Testis (tissue), 3 donors: Measurements from ENCODE around the gene KRTAP5-1. TPM values are rescaled to one million over a fixed set of nuclear protein-coding genes. Genes with fewer than 3 reads are reported as not detected.
"Not testable (repeated sequence)": the region's sequence is repeated elsewhere in the genome, so short reads cannot be mapped to it uniquely, and the experiment has no call there.

ENCODE experiments used
- DNase-seq: peaks from one replicate; pipeline ENCODE4 v3.0.0-alpha.2; 2019
- H3K27ac ChIP-seq, 2 donors: fragments of 200-600 bp; sonication (generic); one replicate each; pipeline ENCODE4 v1.5.1; 2019
- H3K27me3 ChIP-seq: fragments of 200-600 bp; sonication (generic); one replicate; pipeline ENCODE4 v1.5.1; 2019
- H3K36me3 ChIP-seq: fragments of 200-600 bp; sonication (generic); one replicate; pipeline ENCODE4 v1.5.1; 2017; ENCODE audit warnings: low read depth; ENCODE audit errors: missing control alignments
- H3K4me1 ChIP-seq: fragments of 200-600 bp; sonication (generic); one replicate; pipeline ENCODE4 v1.5.1; 2019
- H3K4me3 ChIP-seq, 2 donors: fragments of 200-600 bp; sonication (generic); one replicate each; pipeline ENCODE4 v1.5.1; 2017 to 2019
- H3K9me3 ChIP-seq: fragments of 200-600 bp; sonication (generic); one replicate; pipeline ENCODE4 v1.5.1; 2017
- POLR2A ChIP-seq: fragments of 450-650 bp; IDR thresholded peaks from one replicate; pipeline ENCODE4 v1.6.1; 2017; ENCODE audit warnings: antibody characterized with exemption, mild to moderate bottlenecking, moderate library complexity
- WGBS, 2 donors: methylation state at CpG; one replicate each; pipeline ENCODE4 v1.1.5; 2018; 5-methylcytosine and 5-hydroxymethylcytosine counted together
- intact Hi-C: fragments of 100-400 bp; cut with DNase I; formaldehyde crosslinking; loops from one replicate; pipeline ENCODE4 v1.15.1; 2023; ENCODE audit warnings: low total_unique reads
- polyA plus RNA-seq: library from polyadenylated mRNA; stranded (reverse); fragments of 350-450 nt; fragmentation: Illumina TruSeq; extraction: RNeasy Lipid Tissue Mini Kit (QIAGEN cat#74804); gene quantifications from one replicate; pipeline ENCODE4 v1.2.3, GENCODE V29; 2014; ENCODE audit warnings: low read depth, low replicate concordance; ENCODE audit not compliant: insufficient read depth
- total RNA-seq, 2 donors: library from RNA; depleted of rRNA; stranded (reverse); fragments of >200 nt; gene quantifications; one replicate each; pipeline ENCODE4 v1.2.3, GENCODE V29; 2016
- TF ChIP-seq, protein P1 (sequence below), 3 experiments: fragments of 450-650 bp in 2 of 3; fragments of 200-600 bp in 1 of 3; sonication (generic) in 1 of 3; IDR thresholded peaks; one replicate each; pipeline ENCODE4 v1.5.1; 2016 to 2019; ENCODE audit warnings: antibody characterized with exemption in 3 of 3, mild to moderate bottlenecking in 2 of 3, moderate library complexity in 1 of 3

The KRTAP5-1 gene
- total and polyA plus RNA-seq, 3 donors from 2014 or later = not detected

DNA sequence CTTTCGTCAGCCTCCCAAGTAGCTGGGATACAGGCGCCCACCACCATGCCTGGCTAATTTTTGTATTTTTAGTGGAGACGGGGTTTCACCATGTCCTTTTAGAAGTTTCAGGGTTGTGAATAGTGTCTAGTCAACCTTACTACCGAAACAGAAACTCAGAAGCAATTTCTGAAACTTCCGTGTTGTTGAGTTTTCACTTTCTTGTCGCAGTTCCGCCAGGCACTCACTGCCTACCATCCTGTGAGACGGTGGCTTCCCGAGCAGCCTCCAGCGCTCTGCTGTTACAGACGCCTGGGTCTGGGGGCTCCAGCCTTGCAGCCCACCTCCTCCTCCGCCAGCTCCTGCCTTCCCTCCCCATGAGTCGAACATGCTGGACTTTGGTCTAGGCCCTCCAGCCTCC is 20.8 kb upstream of the KRTAP5-1 start:
- H3K4me1 ChIP-seq, intact Hi-C loops, H3K9me3 ChIP-seq, H3K4me3 ChIP-seq, H3K36me3 ChIP-seq, H3K27ac ChIP-seq, H3K27me3 ChIP-seq, DNase-seq: not testable (repeated sequence)
- 84 to 89% methylated on average over 11 to 13 of the region's 13 CpGs for WGBS, 2 donors

DNA sequence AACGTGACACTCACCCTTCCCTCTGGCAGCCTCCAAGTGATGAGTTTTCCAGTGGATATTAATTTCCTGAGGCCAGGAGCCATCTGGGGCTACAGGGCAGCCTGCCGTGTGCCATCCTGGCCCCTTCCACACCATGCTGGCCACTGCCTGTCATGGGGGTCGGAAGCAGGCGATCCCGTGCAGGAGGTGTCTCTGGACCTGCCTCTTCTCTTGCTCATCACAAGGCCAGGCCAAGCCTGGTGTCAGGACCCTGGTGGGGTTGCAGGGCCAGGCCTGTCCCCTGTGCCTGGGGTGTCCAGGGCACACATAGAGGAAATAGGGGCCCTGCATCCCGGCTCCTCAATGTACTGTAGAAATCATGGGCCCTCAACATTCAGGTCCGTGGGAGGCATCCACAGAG is 19.6 kb upstream of the KRTAP5-1 start:
- Histone ChIP-seq H3K9me3 (no peaks in the 10 kb centered on the region), H3K27ac (no peak overlapping the region), H3K36me3 (no peaks in the 10 kb centered on the region), H3K27me3 (no peaks in the 10 kb centered on the region), H3K4me3 (no peak overlapping the region), H3K4me1 (no peaks in the 10 kb centered on the region)
- TF ChIP-seq, protein P1, sequence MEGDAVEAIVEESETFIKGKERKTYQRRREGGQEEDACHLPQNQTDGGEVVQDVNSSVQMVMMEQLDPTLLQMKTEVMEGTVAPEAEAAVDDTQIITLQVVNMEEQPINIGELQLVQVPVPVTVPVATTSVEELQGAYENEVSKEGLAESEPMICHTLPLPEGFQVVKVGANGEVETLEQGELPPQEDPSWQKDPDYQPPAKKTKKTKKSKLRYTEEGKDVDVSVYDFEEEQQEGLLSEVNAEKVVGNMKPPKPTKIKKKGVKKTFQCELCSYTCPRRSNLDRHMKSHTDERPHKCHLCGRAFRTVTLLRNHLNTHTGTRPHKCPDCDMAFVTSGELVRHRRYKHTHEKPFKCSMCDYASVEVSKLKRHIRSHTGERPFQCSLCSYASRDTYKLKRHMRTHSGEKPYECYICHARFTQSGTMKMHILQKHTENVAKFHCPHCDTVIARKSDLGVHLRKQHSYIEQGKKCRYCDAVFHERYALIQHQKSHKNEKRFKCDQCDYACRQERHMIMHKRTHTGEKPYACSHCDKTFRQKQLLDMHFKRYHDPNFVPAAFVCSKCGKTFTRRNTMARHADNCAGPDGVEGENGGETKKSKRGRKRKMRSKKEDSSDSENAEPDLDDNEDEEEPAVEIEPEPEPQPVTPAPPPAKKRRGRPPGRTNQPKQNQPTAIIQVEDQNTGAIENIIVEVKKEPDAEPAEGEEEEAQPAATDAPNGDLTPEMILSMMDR (IDR thresholded peaks at IDR 0.05) = no peak
- no peak for TF ChIP-seq POLR2A
- 83 to 100% methylated on average over 1 to 7 of the region's 7 CpGs for WGBS, 2 donors
- DNase-seq = no peak
- intact Hi-C loops = no loop called here

- intact Hi-C loops = no loop called here
- no peaks in the 10 kb centered on the region for H3K9me3 ChIP-seq
Observed at GRCh38 chr11:1604181-1604580, 19.1 kb upstream of the KRTAP5-1 start.

DNA sequence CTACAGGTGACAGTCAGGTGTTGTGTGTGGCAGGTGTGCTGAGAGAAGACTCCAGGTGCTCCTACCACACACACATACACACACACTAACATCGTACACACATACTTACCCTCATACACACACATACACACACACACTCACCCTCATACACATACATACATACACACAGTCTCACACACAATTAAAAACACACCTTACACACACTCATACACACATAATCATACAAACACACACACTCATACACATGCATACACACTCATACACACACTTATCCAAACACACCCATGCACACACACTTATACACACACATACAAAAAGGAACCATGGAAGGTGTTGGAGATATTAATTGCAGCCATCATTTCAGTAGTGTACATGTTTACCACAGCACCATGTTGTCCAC is 18.5 kb upstream of the KRTAP5-1 start:
- intact Hi-C loops = no loop called here
- Histone ChIP-seq H3K36me3 (no peaks in the 10 kb centered on the region), H3K4me1 (no peaks in the 10 kb centered on the region), H3K27ac (no peak overlapping the region), H3K27me3 (no peaks in the 10 kb centered on the region), H3K9me3 (no peaks in the 10 kb centered on the region), H3K4me3 (no peak overlapping the region)
- TF ChIP-seq, protein P1 (IDR thresholded peaks at IDR 0.05) = no peak
- TF ChIP-seq POLR2A = no peak
- DNase-seq = no peak
- WGBS, 2 donors = 89 to 90% methylated on average over 1 of the region's 1 CpG

More at GRCh38 chr11:1604181-1604580, 19.1 kb upstream of the KRTAP5-1 start:
- 79 to 87% methylated on average over 2 to 11 of the region's 11 CpGs for WGBS, 2 donors
- Histone ChIP-seq H3K27ac (no peak overlapping the region), H3K36me3 (no peaks in the 10 kb centered on the region), H3K4me3 (no peak overlapping the region), H3K27me3 (no peaks in the 10 kb centered on the region), H3K4me1 (no peaks in the 10 kb centered on the region)
- TF ChIP-seq, protein P1 (IDR thresholded peaks at IDR 0.05) = no peak
- no peak for TF ChIP-seq POLR2A
- no peak for DNase-seq

- H3K27ac ChIP-seq, H3K4me3 ChIP-seq, H3K27me3 ChIP-seq, H3K36me3 ChIP-seq, intact Hi-C loops, H3K4me1 ChIP-seq, H3K9me3 ChIP-seq, DNase-seq: not testable (repeated sequence)
- WGBS, 2 donors = 58 to 60% methylated on average over 3 of the region's 3 CpGs
Observed at GRCh38 chr11:1601663-1602062, 16.6 kb upstream of the KRTAP5-1 start.

GRCh38 chr11:1600626-1601025 is 15.5 kb upstream of the KRTAP5-1 start:
- Histone ChIP-seq H3K9me3 (no peaks in the 10 kb centered on the region), H3K27ac (no peak overlapping the region), H3K4me3 (no peak overlapping the region), H3K4me1 (no peaks in the 10 kb centered on the region), H3K36me3 (no peaks in the 10 kb centered on the region), H3K27me3 (no peaks in the 10 kb centered on the region)
- DNase-seq = no peak
- TF ChIP-seq, protein P1 (IDR thresholded peaks at IDR 0.05) = no peak
- no peak for TF ChIP-seq POLR2A
- intact Hi-C loops = no loop called here
- WGBS, 2 donors = 76 to 85% methylated on average over 5 of the region's 5 CpGs
